Mammary epithelial cell (primary cell): ENCODE data around the gene OPTN.

Experiments
- CTCF ChIP-seq, 2 donors: IDR thresholded peaks in 1 of 2; conservative IDR thresholded peaks in 1 of 2; 2 replicates each; pipeline ENCODE4 v1.5.1; 2011 to 2012; ENCODE audit warnings: inconsistent platforms in 2 of 2, low read length in 2 of 2, mild to moderate bottlenecking in 2 of 2, control low read depth in 1 of 2, low read depth in 1 of 2; ENCODE audit not compliant: insufficient read depth in 1 of 2; ENCODE audit errors: extremely low read depth in 1 of 2
- EZH2 ChIP-seq: IDR thresholded peaks from 2 replicates; pipeline ENCODE4 v1.6.1; 2012; ENCODE audit warnings: low read length, inconsistent platforms, borderline replicate concordance

- TF ChIP-seq EZH2 = no peak
- no peak for TF ChIP-seq CTCF (conservative IDR thresholded peaks at IDR 0.05 in 1 of 2, IDR thresholded peaks at IDR 0.05 in 1 of 2; ENCODE audit: extremely low read depth in 1 of 2, insufficient read depth in 1 of 2, low read depth in 1 of 2, low read length in 2 of 2)
Observed at GRCh38 chr10:13103554-13103953, 3.6 kb downstream of the OPTN start.
